ENCODE results near the gene TCEA2.

DNA sequence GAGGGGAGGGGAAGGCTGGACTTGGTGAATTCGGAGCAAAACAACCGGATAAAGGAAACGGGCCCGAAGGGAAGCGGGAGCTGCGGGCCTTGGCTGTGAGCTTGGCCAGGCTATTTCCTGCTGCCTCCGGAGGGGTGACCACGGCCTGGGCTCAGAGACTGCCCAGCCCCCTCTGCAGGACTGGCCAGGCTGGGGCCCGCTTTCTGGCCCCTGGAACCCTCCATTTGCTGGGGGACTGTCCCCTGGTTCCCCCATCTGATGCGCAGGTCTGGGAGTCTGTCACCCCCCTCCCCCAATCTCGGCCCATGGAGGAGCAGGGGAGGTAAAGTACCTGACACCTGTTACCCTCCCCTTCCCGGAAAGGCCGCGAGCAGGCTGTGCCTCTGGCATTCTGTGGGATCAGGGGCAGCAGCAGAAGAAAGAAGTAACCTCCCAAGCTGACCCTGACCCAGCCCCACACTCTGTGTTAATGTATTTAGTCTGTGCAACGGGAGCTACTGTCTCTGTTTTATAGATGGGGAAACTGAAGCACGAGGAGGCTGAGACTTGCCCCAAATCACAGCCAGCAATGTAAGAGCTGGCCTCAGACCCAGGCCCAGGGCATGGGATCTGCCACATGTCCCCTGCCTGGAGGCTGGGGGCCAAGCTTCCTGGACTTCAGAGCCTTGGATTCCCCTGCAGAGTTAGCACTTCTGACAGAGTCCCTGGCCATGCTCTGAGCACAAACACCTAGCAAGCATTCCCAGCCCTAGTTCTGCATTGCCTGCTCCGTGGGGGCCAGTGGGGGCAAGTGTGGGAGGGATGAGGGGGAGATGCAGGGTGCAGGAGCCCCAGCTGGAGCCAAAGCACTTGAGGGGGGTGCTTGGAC lies 23.5 kb upstream of the TCEA2 start:
- TF ChIP-seq POLR2A (IDR thresholded peaks at IDR 0.05; ENCODE audit: low read length) (no peak), GATA1 (IDR thresholded peaks at IDR 0.05; ENCODE audit: low read depth, low read length) (no peak)

Measured in erythroblast (primary cell).